HepG2 (cell line): Measurements from ENCODE around the gene ATP8A2. TPM values are rescaled to one million over a fixed set of nuclear protein-coding genes. Genes with fewer than 3 reads are reported as not detected.

Experiments
- ATAC-seq: fragments of 200-7000 bp; cut with Tn5 transposase; 3 replicates; pipeline ENCODE4 v1.9.1; 2020; ENCODE audit warnings: mild to moderate bottlenecking, moderate library complexity
- BruUV-seq: library from RNA; stranded (reverse); fragments of 400-500 nt; replicated peaks from 2 replicates; lab custom pipeline; 2021; lab: Mats Ljungman, UMichigan
- CTCF ChIA-PET: fragments of 300-600 bp; formaldehyde crosslinking; extraction: SDS; loops from one replicate; lab custom pipeline; 2021; ENCODE audit warnings: low total read pairs, inconsistent platforms, low intra/inter-chr PET ratio; lab: Yijun Ruan, JAX
- POLR2A ChIA-PET: fragments of 350-600 bp; sonication (Branson Sonifier 250); formaldehyde crosslinking; loops from one replicate; lab custom pipeline; 2020; ENCODE audit warnings: antibody characterized with exemption, inconsistent platforms; lab: Yijun Ruan, JAX
- DNase-seq: peaks from one replicate; pipeline ENCODE4 v3.0.0-alpha.2; 2015; ENCODE audit warnings: low spot score
- FAIRE-seq: peaks from 3 replicates; lab custom pipeline; 2011; peaks lifted over from hg19 to GRCh38; lab: Jason Lieb, UNC
- H2AFZ ChIP-seq: one replicate; pipeline ENCODE4 v1.6.1; 2011; ENCODE audit warnings: low read length, inconsistent platforms
- H3K27ac ChIP-seq: fragments of 300-600 bp; 3 replicates; pipeline ENCODE4 v1.8.0; 2011; ENCODE audit warnings: mixed run types, mild to moderate bottlenecking, mixed read lengths, low read length, inconsistent platforms; ENCODE audit not compliant: insufficient read depth; ENCODE audit errors: extremely low read length
- H3K27me3 ChIP-seq, 2 experiments: fragments of 200-600 bp in 1 of 2; 2 replicates in 1 of 2; 3 replicates in 1 of 2; pipeline versions ENCODE4 v1.6.0 to v1.8.0; 2011; ENCODE audit warnings: low read length in 2 of 2, mild to moderate bottlenecking in 2 of 2, moderate library complexity in 2 of 2, inconsistent platforms in 1 of 2; ENCODE audit not compliant: insufficient read depth in 2 of 2, control insufficient read depth in 1 of 2
- H3K36me3 ChIP-seq, 2 experiments: fragments of 200-600 bp in 1 of 2; replicated peaks in 1 of 2; 2 replicates in 1 of 2; 3 replicates in 1 of 2; pipeline versions ENCODE4 v1.5.1 to v1.8.0; 2011; ENCODE audit warnings: low read length in 2 of 2, inconsistent platforms in 1 of 2; ENCODE audit not compliant: insufficient read depth in 2 of 2, control insufficient read depth in 1 of 2
- H3K4me1 ChIP-seq: 2 replicates; pipeline ENCODE4 v1.5.1; 2012; ENCODE audit warnings: low read length, inconsistent platforms; ENCODE audit not compliant: insufficient read depth
- H3K4me2 ChIP-seq: 2 replicates; pipeline ENCODE4 v1.6.0; 2011; ENCODE audit warnings: low read depth, low read length, inconsistent platforms
- H3K4me3 ChIP-seq, 3 experiments: fragments of 200-600 bp in 1 of 3; sonication (generic), shearing (Covaris generic) in 1 of 3; replicated peaks in 1 of 3; 2 replicates each; pipeline ENCODE4 v1.5.1; 2011 to 2016; ENCODE audit warnings: low read length in 3 of 3, inconsistent platforms in 2 of 3, low read depth in 2 of 3, mild to moderate bottlenecking in 2 of 3, control low read depth in 1 of 3, mixed read lengths in 1 of 3; ENCODE audit not compliant: insufficient read depth in 1 of 3
- H3K79me2 ChIP-seq: one replicate; pipeline ENCODE4 v1.6.1; 2011; ENCODE audit warnings: low read length, inconsistent platforms; ENCODE audit not compliant: insufficient read depth
- H3K9ac ChIP-seq: 2 replicates; pipeline ENCODE4 v1.6.0; 2011; ENCODE audit warnings: mild to moderate bottlenecking, low read depth, low read length, inconsistent platforms; ENCODE audit not compliant: insufficient read depth
- H3K9me3 ChIP-seq: 2 replicates; pipeline ENCODE4 v1.5.1; 2012; ENCODE audit warnings: mild to moderate bottlenecking, low read length
- H4K20me1 ChIP-seq: 2 replicates; pipeline ENCODE4 v1.6.0; 2011; ENCODE audit warnings: inconsistent platforms, mild to moderate bottlenecking, low read length, moderate library complexity; ENCODE audit not compliant: insufficient read depth
- CEBPB ChIP-seq: IDR thresholded peaks from 2 replicates; pipeline ENCODE4 v1.6.1; 2011; ENCODE audit warnings: low read depth, low read length, improper control_type of control experiment, borderline replicate concordance
- GPN1 ChIP-seq: sonication (generic); formaldehyde crosslinking; IDR thresholded peaks from 2 replicates; pipeline ENCODE4 v1.5.1; 2020; ENCODE audit warnings: missing genetic modification reagents, borderline replicate concordance
- MAX ChIP-seq: IDR thresholded peaks from 2 replicates; pipeline ENCODE4 v1.6.1; 2012; ENCODE audit warnings: inconsistent platforms
- NCOA5 ChIP-seq: sonication (generic); formaldehyde crosslinking; IDR thresholded peaks from 2 replicates; pipeline ENCODE4 v1.4.0; 2020; ENCODE audit warnings: missing genetic modification reagents
- NCOR1 ChIP-seq: fragments of 200-600 bp; sonication (generic); IDR thresholded peaks from 2 replicates; pipeline ENCODE4 v1.7.0; 2017; ENCODE audit warnings: antibody characterized with exemption, low read length, borderline replicate concordance
- SMARCE1 ChIP-seq: fragments of 450-650 bp; IDR thresholded peaks from 2 replicates; pipeline ENCODE4 v1.6.1; 2017; ENCODE audit warnings: borderline replicate concordance
- SRSF9 ChIP-seq: fragments of 200-400 bp; formaldehyde crosslinking; IDR thresholded peaks from 2 replicates; pipeline ENCODE4 v1.6.1; 2018; ENCODE audit warnings: borderline replicate concordance, mild to moderate bottlenecking, low read depth, low read length; ENCODE audit not compliant: insufficient read depth, poor library complexity, severe bottlenecking
- TAF15 ChIP-seq: fragments of 200-400 bp; formaldehyde crosslinking; IDR thresholded peaks from one replicate; pipeline ENCODE4 v1.6.1; 2018; ENCODE audit warnings: mild to moderate bottlenecking, low read depth, low read length; ENCODE audit not compliant: poor library complexity, severe bottlenecking
- ZBED4 ChIP-seq: sonication (generic); formaldehyde crosslinking; IDR thresholded peaks from 2 replicates; pipeline ENCODE4 v1.4.0; 2020; ENCODE audit warnings: missing genetic modification reagents, borderline replicate concordance
- ZBTB1 ChIP-seq: sonication (generic); formaldehyde crosslinking; IDR thresholded peaks from 2 replicates; pipeline ENCODE4 v1.4.0; 2020; ENCODE audit warnings: missing genetic modification reagents, borderline replicate concordance
- ZKSCAN5 ChIP-seq: sonication (generic); formaldehyde crosslinking; IDR thresholded peaks from 2 replicates; pipeline ENCODE4 v1.5.1; 2020; ENCODE audit warnings: mild to moderate bottlenecking, missing genetic modification reagents
- ZNF280B ChIP-seq: sonication (generic); formaldehyde crosslinking; IDR thresholded peaks from 2 replicates; pipeline ENCODE4 v1.5.0; 2020; ENCODE audit warnings: missing genetic modification reagents, mild to moderate bottlenecking, borderline replicate concordance
- ZNF569 ChIP-seq: sonication (generic); formaldehyde crosslinking; IDR thresholded peaks from 2 replicates; pipeline ENCODE4 v1.5.0; 2020; ENCODE audit warnings: mild to moderate bottlenecking, missing genetic modification reagents, moderate library complexity, borderline replicate concordance
- ZNF773 ChIP-seq: sonication (generic); formaldehyde crosslinking; IDR thresholded peaks from 2 replicates; pipeline ENCODE4 v1.4.0; 2020; ENCODE audit warnings: missing genetic modification reagents, borderline replicate concordance
- ZNF788 ChIP-seq: sonication (generic); formaldehyde crosslinking; IDR thresholded peaks from 2 replicates; pipeline ENCODE4 v1.5.0; 2020; ENCODE audit warnings: mild to moderate bottlenecking, missing genetic modification reagents, borderline replicate concordance
- WGBS: methylation state at CpG from one replicate; pipeline ENCODE4 v1.1.6; 2017; ENCODE audit warnings: low lambda C conversion rate; 5-methylcytosine and 5-hydroxymethylcytosine counted together
- in situ Hi-C: cut with HindIII; loops from 2 replicates; pipeline ENCODE4 v1.10.0; 2017; ENCODE audit warnings: low pct_unique_long_range_greater_than_20kb; ENCODE audit not compliant: extremely low pct_ligation_motif_present
- intact Hi-C: fragments of 100-400 bp; cut with micrococcal nuclease; formaldehyde crosslinking; loops from one replicate; pipeline ENCODE4 v1.10.0; 2022; ENCODE audit not compliant: unreplicated experiment
- polyA plus RNA-seq, 8 experiments: library from polyadenylated mRNA; depleted of rRNA in 3 of 8; stranded (reverse) in 7 of 8; unstranded in 1 of 8; fragments of >200 nt; fragmentation: Illumina TruSeq in 4 of 8; extraction: Trizol in 4 of 8; gene quantifications; 2 replicates each; pipeline versions ENCODE4 v1.2.1 to v1.2.3, GENCODE V29; 2011 to 2016; ENCODE audit warnings: low read depth in 4 of 8, missing spikeins in 1 of 8, mixed read lengths in 1 of 8; ENCODE audit not compliant: insufficient read depth in 1 of 8
- total RNA-seq, 5 experiments: library from RNA; depleted of rRNA; stranded (reverse); fragments of >200 nt; fragmentation: Illumina TruSeq; extraction: Trizol; gene quantifications; 2 replicates each; pipeline ENCODE4 v1.2.3, GENCODE V29; 2016; ENCODE audit warnings: low read depth in 1 of 5

ATP8A2 gene
- total and polyA plus RNA-seq, 2 of the 13 experiments (the other 11 are each of a cell fraction or from before 2014, with no cell fraction given), result 0.09 TPM; not detected in 1

- H3K9me3 ChIP-seq, result peaks cover 15% of the 10 kb centered on the region; the same call in 1 of the 2 replicates
- no peak overlapping the region for H3K4me2 ChIP-seq
- no peak for FAIRE-seq
- no peak overlapping the region for H2AFZ ChIP-seq
- no peaks in the 10 kb centered on the region for H3K36me3 ChIP-seq
- DNase-seq, result no peak
- no peak for ATAC-seq
- 5% methylated on average over 2 of the region's 2 CpGs for WGBS
- CTCF ChIA-PET, result no interaction called here
- H3K9ac ChIP-seq, result no peak overlapping the region
- no peaks in the 10 kb centered on the region for H3K4me1 ChIP-seq
- in situ Hi-C loops (no loop called here), intact Hi-C loops (loop anchor here (5.0 kb wide), 1 partner anchor 1047 kb away; no protein-coding TSS in a partner anchor)
- no peaks in the 10 kb centered on the region for H4K20me1 ChIP-seq
- BruUV-seq, result no TSS peak
- no peak overlapping the region for H3K4me3 ChIP-seq
- H3K27me3 ChIP-seq, result no peaks in the 10 kb centered on the region
- H3K79me2 ChIP-seq, result no peaks in the 10 kb centered on the region
- H3K27ac ChIP-seq, result no peak overlapping the region
- POLR2A ChIA-PET, result no interaction called here
- no peak for TF ChIP-seq SRSF9
- TF ChIP-seq ZNF773, result no peak
- no peak for TF ChIP-seq ZNF280B (CRISPR knock-in tag)
- no peak for TF ChIP-seq SMARCE1
- TF ChIP-seq ZNF569 (CRISPR knock-in tag), result no peak
- TF ChIP-seq ZBED4 (CRISPR knock-in tag), result no peak
- TF ChIP-seq NCOR1, result no peak
- no peak for TF ChIP-seq CEBPB
- TF ChIP-seq ZBTB1 (CRISPR knock-in tag), result no peak
- no peak for TF ChIP-seq TAF15
- TF ChIP-seq ZKSCAN5 (CRISPR knock-in tag), result no peak
- no peak for TF ChIP-seq NCOA5 (CRISPR knock-in tag)
- no peak for TF ChIP-seq ZNF788 (CRISPR knock-in tag)
- TF ChIP-seq GPN1, result no peak
- TF ChIP-seq MAX, result no peak
Observed at GRCh38 chr13:25625414-25625813, 253.6 kb downstream of the ATP8A2 start.
